ENCODE measurements around the gene KLF5.

GRCh38 chr13:73073050-73073449 lies 14.2 kb downstream of the KLF5 start:
- no peak for TF ChIP-seq EP300 (IDR thresholded peaks at IDR 0.05)
- TF ChIP-seq, protein P1, sequence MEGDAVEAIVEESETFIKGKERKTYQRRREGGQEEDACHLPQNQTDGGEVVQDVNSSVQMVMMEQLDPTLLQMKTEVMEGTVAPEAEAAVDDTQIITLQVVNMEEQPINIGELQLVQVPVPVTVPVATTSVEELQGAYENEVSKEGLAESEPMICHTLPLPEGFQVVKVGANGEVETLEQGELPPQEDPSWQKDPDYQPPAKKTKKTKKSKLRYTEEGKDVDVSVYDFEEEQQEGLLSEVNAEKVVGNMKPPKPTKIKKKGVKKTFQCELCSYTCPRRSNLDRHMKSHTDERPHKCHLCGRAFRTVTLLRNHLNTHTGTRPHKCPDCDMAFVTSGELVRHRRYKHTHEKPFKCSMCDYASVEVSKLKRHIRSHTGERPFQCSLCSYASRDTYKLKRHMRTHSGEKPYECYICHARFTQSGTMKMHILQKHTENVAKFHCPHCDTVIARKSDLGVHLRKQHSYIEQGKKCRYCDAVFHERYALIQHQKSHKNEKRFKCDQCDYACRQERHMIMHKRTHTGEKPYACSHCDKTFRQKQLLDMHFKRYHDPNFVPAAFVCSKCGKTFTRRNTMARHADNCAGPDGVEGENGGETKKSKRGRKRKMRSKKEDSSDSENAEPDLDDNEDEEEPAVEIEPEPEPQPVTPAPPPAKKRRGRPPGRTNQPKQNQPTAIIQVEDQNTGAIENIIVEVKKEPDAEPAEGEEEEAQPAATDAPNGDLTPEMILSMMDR (IDR thresholded peaks at IDR 0.05), result no peak

All from ovary (tissue), 3 donors.